ENCODE measurements around the gene YBEY.

DNA sequence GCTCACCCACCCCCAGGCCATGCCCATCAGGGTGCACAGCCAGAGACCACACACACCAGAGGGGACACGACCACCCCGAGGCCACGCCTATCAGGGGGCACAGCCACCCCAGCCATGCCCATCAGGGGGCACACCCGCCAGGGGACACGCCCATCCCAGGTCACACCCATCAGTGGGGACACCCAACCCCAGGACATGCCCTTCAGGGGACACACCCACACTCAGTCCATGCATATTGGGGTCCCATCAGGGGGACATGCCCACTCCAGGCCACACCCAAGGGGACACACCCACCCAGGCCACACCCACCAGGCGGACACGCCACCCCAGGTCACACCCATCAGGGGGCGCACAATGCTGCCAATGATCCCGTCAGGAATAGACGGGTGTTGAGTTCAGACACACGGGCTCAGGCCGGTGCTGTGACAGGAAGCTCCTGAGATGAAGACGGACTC, 21.4 kb upstream of the YBEY start:
- TF ChIP-seq YY1 (IDR thresholded peaks at IDR 0.05; ENCODE audit: insufficient read depth, insufficient read length): no peak
- no peak for TF ChIP-seq ZNF274 (IDR thresholded peaks at IDR 0.05; ENCODE audit: low read depth, low read length)
- no peak for TF ChIP-seq SUZ12 (IDR thresholded peaks at IDR 0.05; ENCODE audit: extremely low read depth, insufficient read depth, insufficient read length)

All from NT2/D1 (cell line).